HepG2 (cell line): ENCODE data around the gene PERCC1. TPM values are rescaled to one million over a fixed set of nuclear protein-coding genes. Genes with fewer than 3 reads are reported as not detected.
A peak's percentile ranks its signal among the peaks of the same experiment; 100 is the strongest.

ENCODE experiments used
- BHLHE40 ChIP-seq: IDR thresholded peaks from 2 replicates; pipeline ENCODE4 v1.6.1; 2011; ENCODE audit warnings: low read length, improper control_type of control experiment
- CERS6 ChIP-seq: sonication (generic); formaldehyde crosslinking; IDR thresholded peaks from 2 replicates; pipeline ENCODE4 v1.5.0; 2020; ENCODE audit warnings: missing genetic modification reagents
- DMAP1 ChIP-seq: IDR thresholded peaks from 2 replicates; pipeline ENCODE4 v1.6.1; 2016
- HDAC1 ChIP-seq: sonication (generic); formaldehyde crosslinking; IDR thresholded peaks from 2 replicates; pipeline ENCODE4 v1.5.1; 2020; ENCODE audit warnings: mild to moderate bottlenecking, missing genetic modification reagents
- MIXL1 ChIP-seq: IDR thresholded peaks from 2 replicates; pipeline ENCODE4 v1.6.1; 2016
- NCOA2 ChIP-seq: sonication (generic); formaldehyde crosslinking; IDR thresholded peaks from 2 replicates; pipeline ENCODE4 v1.8.0; 2022; ENCODE audit warnings: inconsistent platforms
- POLR2A ChIP-seq, 2 experiments: IDR thresholded peaks; 2 replicates each; pipeline ENCODE4 v1.6.1; 2011; ENCODE audit warnings: low read depth in 2 of 2, low read length in 2 of 2, mild to moderate bottlenecking in 1 of 2, moderate library complexity in 1 of 2; ENCODE audit not compliant: insufficient read depth in 1 of 2
- SALL1 ChIP-seq: sonication (generic); formaldehyde crosslinking; IDR thresholded peaks from 2 replicates; pipeline ENCODE4 v1.8.0; 2022; ENCODE audit warnings: mild to moderate bottlenecking, missing genetic modification reagents
- SMYD3 ChIP-seq: sonication (generic); formaldehyde crosslinking; IDR thresholded peaks from 2 replicates; pipeline ENCODE4 v1.8.1; 2023; ENCODE audit warnings: mild to moderate bottlenecking, missing genetic modification reagents
- SNAI1 ChIP-seq: sonication (generic); formaldehyde crosslinking; IDR thresholded peaks from 2 replicates; pipeline ENCODE4 v1.5.0; 2020; ENCODE audit warnings: mild to moderate bottlenecking, missing genetic modification reagents, borderline replicate concordance
- TARDBP ChIP-seq: sonication (generic); formaldehyde crosslinking; IDR thresholded peaks from 2 replicates; pipeline ENCODE4 v1.8.0; 2022; ENCODE audit warnings: mild to moderate bottlenecking, missing genetic modification reagents
- ZMYM4 ChIP-seq: sonication (generic); formaldehyde crosslinking; IDR thresholded peaks from 2 replicates; pipeline ENCODE4 v1.8.1; 2023; ENCODE audit warnings: mild to moderate bottlenecking, missing genetic modification reagents
- ZNF24 ChIP-seq: fragments of 450-650 bp; IDR thresholded peaks from 2 replicates; pipeline ENCODE4 v1.6.1; 2017; ENCODE audit warnings: antibody characterized with exemption, mild to moderate bottlenecking
- ZNF543 ChIP-seq: sonication (generic); formaldehyde crosslinking; IDR thresholded peaks from 2 replicates; pipeline ENCODE4 v1.4.0; 2020; ENCODE audit warnings: mild to moderate bottlenecking, missing genetic modification reagents
- ZNF746 ChIP-seq: sonication (generic); formaldehyde crosslinking; IDR thresholded peaks from 2 replicates; pipeline ENCODE4 v1.8.0; 2022; ENCODE audit warnings: mild to moderate bottlenecking, missing genetic modification reagents
- polyA plus RNA-seq, 8 experiments: library from polyadenylated mRNA; depleted of rRNA in 3 of 8; stranded (reverse) in 7 of 8; unstranded in 1 of 8; fragments of >200 nt; fragmentation: Illumina TruSeq in 4 of 8; extraction: Trizol in 4 of 8; gene quantifications; 2 replicates each; pipeline versions ENCODE4 v1.2.1 to v1.2.3, GENCODE V29; 2011 to 2016; ENCODE audit warnings: low read depth in 4 of 8, missing spikeins in 1 of 8, mixed read lengths in 1 of 8; ENCODE audit not compliant: insufficient read depth in 1 of 8
- total RNA-seq, 5 experiments: library from RNA; depleted of rRNA; stranded (reverse); fragments of >200 nt; fragmentation: Illumina TruSeq; extraction: Trizol; gene quantifications; 2 replicates each; pipeline ENCODE4 v1.2.3, GENCODE V29; 2016; ENCODE audit warnings: low read depth in 1 of 5
- TF ChIP-seq, protein P1 (sequence below): IDR thresholded peaks from 2 replicates; pipeline ENCODE4 v1.6.1; 2016
- TF ChIP-seq, protein P2 (sequence below): sonication (generic); formaldehyde crosslinking; IDR thresholded peaks from 2 replicates; pipeline ENCODE4 v1.4.0; 2020; ENCODE audit warnings: missing genetic modification reagents
- TF ChIP-seq, protein P3 (sequence below): sonication (generic); formaldehyde crosslinking; IDR thresholded peaks from 2 replicates; pipeline ENCODE4 v1.4.0; 2020; ENCODE audit warnings: missing genetic modification reagents, borderline replicate concordance
- TF ChIP-seq, protein P4 (sequence below): sonication (generic); formaldehyde crosslinking; IDR thresholded peaks from 2 replicates; pipeline ENCODE4 v1.4.0; 2020; ENCODE audit warnings: missing genetic modification reagents, borderline replicate concordance

PERCC1 gene
- total and polyA plus RNA-seq, 2 of the 13 experiments (the other 11 are each of a cell fraction or from before 2014, with no cell fraction given), result 0.15 TPM; not detected in 1

GRCh38 chr16:1474796-1475551 lies 44.1 kb downstream of the PERCC1 start, which contains the start of gene CLCN7 (continued):
- TF ChIP-seq, protein P1, sequence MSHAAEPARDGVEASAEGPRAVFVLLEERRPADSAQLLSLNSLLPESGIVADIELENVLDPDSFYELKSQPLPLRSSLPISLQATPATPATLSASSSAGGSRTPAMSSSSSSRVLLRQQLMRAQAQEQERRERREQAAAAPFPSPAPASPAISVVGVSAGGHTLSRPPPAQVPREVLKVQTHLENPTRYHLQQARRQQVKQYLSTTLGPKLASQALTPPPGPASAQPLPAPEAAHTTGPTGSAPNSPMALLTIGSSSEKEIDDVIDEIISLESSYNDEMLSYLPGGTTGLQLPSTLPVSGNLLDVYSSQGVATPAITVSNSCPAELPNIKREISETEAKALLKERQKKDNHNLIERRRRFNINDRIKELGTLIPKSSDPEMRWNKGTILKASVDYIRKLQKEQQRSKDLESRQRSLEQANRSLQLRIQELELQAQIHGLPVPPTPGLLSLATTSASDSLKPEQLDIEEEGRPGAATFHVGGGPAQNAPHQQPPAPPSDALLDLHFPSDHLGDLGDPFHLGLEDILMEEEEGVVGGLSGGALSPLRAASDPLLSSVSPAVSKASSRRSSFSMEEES (CRISPR knock-in tag), result peak; percentile 99
- no peak for TF ChIP-seq ZNF24
- TF ChIP-seq CERS6 (CRISPR knock-in tag), result no peak
- peak; percentile 91; the same call in 1 of the 2 replicates for TF ChIP-seq ZNF543 (CRISPR knock-in tag)
- TF ChIP-seq, protein P2, sequence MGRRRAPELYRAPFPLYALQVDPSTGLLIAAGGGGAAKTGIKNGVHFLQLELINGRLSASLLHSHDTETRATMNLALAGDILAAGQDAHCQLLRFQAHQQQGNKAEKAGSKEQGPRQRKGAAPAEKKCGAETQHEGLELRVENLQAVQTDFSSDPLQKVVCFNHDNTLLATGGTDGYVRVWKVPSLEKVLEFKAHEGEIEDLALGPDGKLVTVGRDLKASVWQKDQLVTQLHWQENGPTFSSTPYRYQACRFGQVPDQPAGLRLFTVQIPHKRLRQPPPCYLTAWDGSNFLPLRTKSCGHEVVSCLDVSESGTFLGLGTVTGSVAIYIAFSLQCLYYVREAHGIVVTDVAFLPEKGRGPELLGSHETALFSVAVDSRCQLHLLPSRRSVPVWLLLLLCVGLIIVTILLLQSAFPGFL (CRISPR knock-in tag), result 0 out of 2 replicates have a peak, but pooled peaks have one; percentile 88
- TF ChIP-seq ZNF746, result no peak; the same call in 1 of the 2 replicates
- TF ChIP-seq DMAP1, result peak; percentile 71
- TF ChIP-seq, protein P3, sequence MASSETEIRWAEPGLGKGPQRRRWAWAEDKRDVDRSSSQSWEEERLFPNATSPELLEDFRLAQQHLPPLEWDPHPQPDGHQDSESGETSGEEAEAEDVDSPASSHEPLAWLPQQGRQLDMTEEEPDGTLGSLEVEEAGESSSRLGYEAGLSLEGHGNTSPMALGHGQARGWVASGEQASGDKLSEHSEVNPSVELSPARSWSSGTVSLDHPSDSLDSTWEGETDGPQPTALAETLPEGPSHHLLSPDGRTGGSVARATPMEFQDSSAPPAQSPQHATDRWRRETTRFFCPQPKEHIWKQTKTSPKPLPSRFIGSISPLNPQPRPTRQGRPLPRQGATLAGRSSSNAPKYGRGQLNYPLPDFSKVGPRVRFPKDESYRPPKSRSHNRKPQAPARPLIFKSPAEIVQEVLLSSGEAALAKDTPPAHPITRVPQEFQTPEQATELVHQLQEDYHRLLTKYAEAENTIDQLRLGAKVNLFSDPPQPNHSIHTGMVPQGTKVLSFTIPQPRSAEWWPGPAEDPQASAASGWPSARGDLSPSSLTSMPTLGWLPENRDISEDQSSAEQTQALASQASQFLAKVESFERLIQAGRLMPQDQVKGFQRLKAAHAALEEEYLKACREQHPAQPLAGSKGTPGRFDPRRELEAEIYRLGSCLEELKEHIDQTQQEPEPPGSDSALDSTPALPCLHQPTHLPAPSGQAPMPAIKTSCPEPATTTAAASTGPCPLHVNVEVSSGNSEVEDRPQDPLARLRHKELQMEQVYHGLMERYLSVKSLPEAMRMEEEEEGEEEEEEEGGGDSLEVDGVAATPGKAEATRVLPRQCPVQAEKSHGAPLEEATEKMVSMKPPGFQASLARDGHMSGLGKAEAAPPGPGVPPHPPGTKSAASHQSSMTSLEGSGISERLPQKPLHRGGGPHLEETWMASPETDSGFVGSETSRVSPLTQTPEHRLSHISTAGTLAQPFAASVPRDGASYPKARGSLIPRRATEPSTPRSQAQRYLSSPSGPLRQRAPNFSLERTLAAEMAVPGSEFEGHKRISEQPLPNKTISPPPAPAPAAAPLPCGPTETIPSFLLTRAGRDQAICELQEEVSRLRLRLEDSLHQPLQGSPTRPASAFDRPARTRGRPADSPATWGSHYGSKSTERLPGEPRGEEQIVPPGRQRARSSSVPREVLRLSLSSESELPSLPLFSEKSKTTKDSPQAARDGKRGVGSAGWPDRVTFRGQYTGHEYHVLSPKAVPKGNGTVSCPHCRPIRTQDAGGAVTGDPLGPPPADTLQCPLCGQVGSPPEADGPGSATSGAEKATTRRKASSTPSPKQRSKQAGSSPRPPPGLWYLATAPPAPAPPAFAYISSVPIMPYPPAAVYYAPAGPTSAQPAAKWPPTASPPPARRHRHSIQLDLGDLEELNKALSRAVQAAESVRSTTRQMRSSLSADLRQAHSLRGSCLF, result no peak
- peak; percentile 76 for TF ChIP-seq ZMYM4 (CRISPR knock-in tag)
- TF ChIP-seq, protein P4, sequence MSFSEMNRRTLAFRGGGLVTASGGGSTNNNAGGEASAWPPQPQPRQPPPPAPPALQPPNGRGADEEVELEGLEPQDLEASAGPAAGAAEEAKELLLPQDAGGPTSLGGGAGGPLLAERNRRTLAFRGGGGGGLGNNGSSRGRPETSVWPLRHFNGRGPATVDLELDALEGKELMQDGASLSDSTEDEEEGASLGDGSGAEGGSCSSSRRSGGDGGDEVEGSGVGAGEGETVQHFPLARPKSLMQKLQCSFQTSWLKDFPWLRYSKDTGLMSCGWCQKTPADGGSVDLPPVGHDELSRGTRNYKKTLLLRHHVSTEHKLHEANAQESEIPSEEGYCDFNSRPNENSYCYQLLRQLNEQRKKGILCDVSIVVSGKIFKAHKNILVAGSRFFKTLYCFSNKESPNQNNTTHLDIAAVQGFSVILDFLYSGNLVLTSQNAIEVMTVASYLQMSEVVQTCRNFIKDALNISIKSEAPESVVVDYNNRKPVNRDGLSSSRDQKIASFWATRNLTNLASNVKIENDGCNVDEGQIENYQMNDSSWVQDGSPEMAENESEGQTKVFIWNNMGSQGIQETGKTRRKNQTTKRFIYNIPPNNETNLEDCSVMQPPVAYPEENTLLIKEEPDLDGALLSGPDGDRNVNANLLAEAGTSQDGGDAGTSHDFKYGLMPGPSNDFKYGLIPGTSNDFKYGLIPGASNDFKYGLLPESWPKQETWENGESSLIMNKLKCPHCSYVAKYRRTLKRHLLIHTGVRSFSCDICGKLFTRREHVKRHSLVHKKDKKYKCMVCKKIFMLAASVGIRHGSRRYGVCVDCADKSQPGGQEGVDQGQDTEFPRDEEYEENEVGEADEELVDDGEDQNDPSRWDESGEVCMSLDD (CRISPR knock-in tag), result no peak; the same call in 1 of the 2 replicates
- TF ChIP-seq SNAI1 (CRISPR knock-in tag), result no peak
- TF ChIP-seq NCOA2 (CRISPR knock-in tag), result peak; percentile 11; the same call in 1 of the 2 replicates
- peak; percentile 99 for TF ChIP-seq HDAC1 (CRISPR knock-in tag)
- no peak; the same call in 1 of the 2 replicates for TF ChIP-seq TARDBP (CRISPR knock-in tag)
- peak; percentile 92 for TF ChIP-seq BHLHE40
- TF ChIP-seq SALL1 (CRISPR knock-in tag), result peak; percentile 92
- TF ChIP-seq MIXL1 (CRISPR knock-in tag), result peak; percentile 49; the same call in 1 of the 2 replicates
- peak; percentile 55 to 91; a peak in 3 of 4 replicates for TF ChIP-seq POLR2A (IDR thresholded peaks at IDR 0.05; ENCODE audit: insufficient read depth in 1 of 2, low read depth in 2 of 2, low read length in 2 of 2)
- TF ChIP-seq SMYD3 (CRISPR knock-in tag), result no peak
